Measurements from ENCODE around the gene GK.
"Not testable (repeated sequence)": the region's sequence is repeated elsewhere in the genome, so short reads cannot be mapped to it uniquely, and the experiment has no call there.

Gene GK

DNA sequence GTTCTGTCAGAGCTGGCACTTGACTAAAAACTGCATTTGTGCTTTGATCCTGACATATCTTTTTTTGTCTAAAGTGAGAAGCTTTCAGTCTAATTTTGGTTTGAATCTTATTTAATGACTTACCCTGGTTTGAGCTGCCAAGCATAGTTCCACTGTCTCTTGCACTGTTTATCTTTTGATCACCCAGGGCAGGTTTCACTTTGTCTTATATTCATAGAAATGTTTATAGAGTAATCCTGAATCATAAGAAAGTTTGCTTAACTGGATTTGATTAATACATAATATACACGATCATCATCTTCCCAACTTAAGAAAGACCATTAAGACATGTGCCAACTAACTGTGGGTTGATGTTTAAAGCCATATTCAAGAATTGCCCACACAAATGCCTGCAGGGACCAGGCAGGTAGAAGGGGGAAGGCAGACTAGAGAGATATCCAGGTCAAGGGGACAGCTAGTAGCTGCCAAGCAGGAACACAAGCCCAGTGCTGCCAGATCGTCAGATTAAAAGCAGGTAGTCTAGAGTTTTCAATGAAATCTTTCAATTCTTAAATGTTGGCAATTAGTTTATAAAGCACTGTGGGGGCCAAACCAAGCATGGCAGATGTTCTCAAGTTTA is 1.9 kb downstream of the GK start:
- no peak for DNase-seq

GRCh38 chrX:30655991-30656390 is 2.8 kb downstream of the GK start:
- DNase-seq: no peak

DNA sequence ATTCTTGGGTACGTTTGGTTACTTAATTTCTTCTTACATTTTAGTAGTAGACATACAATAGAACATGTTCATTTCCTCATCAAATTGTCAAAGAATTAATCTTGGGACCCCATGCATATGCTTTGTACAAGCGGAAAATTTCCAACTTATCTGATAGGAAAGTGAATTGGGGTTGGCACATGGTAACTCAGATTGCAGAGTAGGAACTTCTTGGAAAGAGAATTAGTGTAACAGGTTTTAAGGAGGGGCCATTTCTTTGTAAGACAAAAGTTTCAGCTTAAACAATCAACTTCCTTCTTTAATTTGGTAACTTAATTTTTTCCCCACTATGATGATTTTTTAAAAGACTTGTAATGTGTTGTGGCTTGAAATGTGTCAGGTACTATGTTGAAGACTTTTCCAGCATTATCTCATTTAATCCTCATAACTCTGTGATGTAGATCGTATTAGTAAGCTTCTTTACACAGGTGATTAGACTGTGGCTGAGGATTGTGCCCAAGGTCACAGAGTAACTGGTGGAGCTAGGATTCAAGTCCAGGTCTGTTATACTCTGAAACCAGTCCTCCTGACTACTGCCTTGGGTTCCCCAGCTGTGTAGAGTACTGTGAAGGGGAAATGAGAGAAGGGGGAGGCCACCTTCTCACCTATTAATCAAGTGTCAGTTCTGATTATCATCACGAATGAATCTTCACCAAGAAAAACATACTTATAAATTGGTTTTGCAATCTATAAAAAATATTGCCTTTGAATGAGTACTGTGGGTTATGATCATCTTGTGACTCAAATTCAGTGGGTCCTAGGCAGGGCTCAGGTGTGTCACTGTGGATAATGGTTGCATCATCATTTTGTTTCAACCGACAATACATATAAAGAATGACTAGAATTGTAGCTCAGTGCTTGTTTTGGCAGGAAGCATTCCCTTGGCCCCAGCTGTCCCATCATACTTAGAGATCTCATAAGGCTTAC is 4.3 kb downstream of the GK start:
- DNase-seq: no peak

- DNase-seq: no peak
Measured at GRCh38 chrX:30659421-30659820, 6.2 kb downstream of the GK start.

DNA sequence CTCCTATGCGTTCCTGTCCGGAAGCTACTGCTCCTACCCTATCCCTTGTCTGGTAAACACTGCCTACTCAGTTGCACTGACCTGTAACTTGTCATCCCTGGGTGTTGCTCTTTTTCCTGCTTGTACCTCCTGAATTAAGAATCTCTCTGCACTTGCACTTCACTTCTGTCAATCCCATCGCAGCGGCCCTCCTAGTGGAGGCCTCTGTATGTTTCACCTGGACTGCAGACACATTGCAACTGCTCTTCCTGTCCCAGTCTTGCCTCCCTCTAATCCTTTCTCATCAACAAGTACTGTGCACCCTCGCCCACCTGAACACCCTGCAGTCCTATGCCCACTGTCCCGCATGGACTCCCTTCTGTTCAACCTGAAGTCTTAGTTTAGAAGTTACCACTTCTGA is 8.0 kb downstream of the GK start:
- no peak for DNase-seq

GRCh38 chrX:30663322-30663721 is 10.1 kb downstream of the GK start:
- no peak for DNase-seq

GRCh38 chrX:30665471-30665870 is 12.2 kb downstream of the GK start:
- DNase-seq: no peak

DNA sequence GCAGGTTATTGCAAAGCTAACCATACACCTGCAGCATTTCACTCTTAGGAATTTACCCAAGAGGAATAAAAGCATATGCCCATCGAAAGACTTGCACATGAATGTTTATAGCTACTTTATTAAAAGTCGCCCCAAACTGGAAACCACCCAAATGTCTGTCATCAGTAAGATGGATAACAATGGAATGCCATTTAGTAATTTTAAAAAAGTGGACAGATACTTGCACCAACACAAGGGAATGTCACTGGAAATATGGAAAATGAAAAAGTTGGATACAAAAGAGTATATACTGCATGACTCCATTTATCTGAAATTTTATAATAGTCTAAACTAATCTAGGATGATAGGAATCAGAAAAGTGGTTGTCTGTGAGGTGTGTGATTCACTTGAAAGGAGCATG is 12.9 kb downstream of the GK start:
- DNase-seq: no peak

- DNase-seq: no peak
Measured at GRCh38 chrX:30668581-30668980, 15.4 kb downstream of the GK start.

DNA sequence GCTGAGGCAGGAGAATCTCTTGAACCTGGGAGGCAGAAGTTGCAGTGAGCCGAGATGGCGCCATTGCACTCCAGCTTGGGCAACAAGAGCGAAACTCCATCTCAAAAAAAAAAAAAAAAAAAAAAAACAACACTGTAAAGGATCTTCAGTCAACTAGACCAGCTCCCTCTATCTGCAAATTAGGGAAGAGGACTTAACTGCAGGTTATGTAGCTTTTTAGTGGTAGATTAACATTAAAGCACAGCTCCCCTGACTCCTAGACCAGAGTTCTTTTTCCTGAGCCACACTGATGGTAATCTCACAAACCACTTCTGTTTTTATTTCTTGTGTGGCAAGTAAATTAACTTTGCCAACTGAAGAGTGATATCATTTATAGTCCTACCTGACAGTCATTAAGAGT is 18.0 kb downstream of the GK start:
- DNase-seq: not testable (repeated sequence)

DNA sequence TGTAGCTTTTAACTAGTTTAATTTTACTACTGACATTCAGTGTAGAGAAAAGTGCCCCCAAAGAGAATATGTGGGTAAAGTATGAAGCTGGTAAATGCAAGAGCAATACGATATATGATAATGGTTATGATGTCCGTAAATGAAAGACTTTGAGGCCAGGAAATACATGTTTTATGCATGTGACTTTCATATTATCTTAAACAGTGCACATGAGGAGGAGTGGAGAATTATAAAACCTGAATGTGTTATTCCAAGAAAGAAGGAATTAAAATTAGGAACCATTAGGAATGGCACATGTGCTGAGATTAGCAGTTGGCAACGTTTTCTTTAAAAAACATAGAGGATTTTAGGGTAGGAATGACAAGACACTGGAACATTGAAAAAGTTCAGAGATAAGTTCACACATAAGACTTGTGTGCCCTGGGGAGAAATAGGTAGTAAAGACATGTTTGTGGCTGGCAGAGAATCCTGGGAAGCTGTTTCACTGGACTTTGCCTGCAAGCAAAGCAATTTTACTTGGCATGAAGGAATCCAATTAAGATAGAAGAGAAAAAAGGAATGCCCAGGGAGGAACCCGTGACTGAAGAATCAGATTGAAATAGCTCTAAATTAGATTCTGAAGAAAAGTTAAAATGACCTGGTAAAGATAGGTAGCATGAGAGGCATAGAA is 20.0 kb downstream of the GK start:
- no peak for DNase-seq

- DNase-seq: no peak
Measured at GRCh38 chrX:30673884-30674598, 20.8 kb downstream of the GK start.

GRCh38 chrX:30674799-30675198 is 21.6 kb downstream of the GK start:
- DNase-seq: no peak

DNA sequence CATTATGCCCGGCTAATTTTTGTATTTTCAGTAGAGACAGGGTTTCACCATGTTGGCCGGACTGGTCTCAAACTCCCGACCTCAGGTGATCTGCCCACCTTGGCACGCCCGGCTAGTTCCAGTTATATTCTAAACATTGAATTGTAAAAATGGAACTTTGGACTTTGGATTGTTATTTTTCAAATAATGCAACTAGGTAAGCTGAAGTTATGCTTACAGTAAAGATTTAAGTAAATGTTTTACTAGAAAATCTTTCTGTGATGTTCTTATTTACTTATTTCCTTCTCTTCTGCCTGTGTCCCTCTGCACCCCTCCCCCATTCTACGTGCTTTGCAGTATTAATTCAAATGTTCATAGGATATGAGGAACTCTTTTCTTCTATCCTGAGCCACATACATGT is 26.1 kb downstream of the GK start:
- DNase-seq: no peak

GRCh38 chrX:30680618-30681017 is 27.4 kb downstream of the GK start:
- no peak for DNase-seq

GRCh38 chrX:30688641-30689040 is 35.4 kb downstream of the GK start:
- DNase-seq: no peak

GRCh38 chrX:30689116-30689515 is 35.9 kb downstream of the GK start:
- no peak for DNase-seq

GRCh38 chrX:30690330-30690729 is 37.1 kb downstream of the GK start:
- DNase-seq: no peak

DNA sequence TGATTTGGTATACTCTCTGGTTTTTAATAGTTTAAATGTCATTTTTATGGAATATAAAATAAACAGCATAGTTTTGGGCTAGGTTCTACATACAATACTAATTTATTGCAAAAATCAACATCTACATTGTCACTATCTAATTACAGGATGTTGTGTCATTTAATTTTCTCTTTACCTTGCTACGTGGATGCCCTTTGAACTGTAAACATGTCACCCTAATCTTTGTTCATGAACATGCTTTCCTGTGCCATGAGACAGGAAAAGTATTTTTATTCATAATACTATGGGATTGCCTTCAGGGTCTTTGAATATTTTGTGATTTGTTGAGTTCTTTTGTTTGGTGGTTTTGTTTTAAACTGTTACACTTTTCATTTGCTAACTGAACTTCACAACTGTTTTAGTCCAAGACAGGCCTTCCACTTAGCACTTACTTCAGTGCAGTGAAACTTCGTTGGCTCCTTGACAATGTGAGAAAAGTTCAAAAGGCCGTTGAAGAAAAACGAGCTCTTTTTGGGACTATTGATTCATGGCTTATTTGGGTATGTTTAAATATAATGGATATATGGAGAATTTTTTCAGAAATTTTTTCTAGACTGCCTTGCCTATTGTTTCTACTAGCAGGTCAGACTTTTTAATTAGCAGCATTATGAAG is 40.9 kb downstream of the GK start:
- DNase-seq: no peak

GRCh38 chrX:30702736-30703135 is 49.5 kb downstream of the GK start:
- no peak for DNase-seq

- DNase-seq: no peak
Measured at GRCh38 chrX:30706216-30706775, 53.1 kb downstream of the GK start.

DNA sequence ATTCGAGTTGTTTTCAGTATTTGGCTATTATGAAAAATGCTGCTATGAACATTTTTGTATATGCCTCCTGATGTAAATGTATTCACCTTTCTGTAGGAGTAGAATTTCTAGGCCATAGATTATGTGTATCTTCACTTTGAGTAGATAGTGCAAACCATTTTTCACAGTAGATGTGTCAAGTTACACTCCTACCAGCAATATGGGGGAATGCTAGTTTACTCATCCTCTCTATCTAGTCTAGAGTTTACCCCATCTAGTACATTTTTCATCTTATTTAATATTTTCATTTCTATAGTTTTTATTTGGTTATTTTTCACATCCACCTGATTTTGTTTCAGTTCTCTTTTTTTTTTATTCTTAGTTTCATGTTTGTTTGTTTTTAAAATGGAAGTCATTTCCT is 59.0 kb downstream of the GK start:
- no peak for DNase-seq
